ENCODE results near the gene PRPS2.

Gene PRPS2

DNA sequence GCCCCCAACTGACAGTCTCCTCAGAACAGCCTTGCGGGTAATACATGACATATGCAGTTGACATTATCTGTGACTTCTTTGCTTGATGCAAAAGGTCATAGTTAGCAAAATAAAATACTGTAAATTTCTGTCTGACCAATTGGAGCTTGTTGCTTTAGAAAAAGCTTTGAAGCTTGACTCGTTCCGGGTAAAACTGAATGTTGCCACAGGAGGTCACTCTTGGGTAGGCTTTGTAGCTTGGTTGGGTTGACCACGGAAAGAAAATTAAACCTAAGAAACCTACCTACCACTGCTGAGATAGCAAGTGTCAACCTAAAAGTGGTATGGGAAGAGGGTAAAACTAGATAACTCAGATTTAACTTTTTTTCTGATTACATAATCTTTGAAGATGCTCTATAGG is 23.2 kb downstream of the PRPS2 start:
- DNase-seq (ENCODE audit: low read depth in 2 of 2) = no peak

DNA sequence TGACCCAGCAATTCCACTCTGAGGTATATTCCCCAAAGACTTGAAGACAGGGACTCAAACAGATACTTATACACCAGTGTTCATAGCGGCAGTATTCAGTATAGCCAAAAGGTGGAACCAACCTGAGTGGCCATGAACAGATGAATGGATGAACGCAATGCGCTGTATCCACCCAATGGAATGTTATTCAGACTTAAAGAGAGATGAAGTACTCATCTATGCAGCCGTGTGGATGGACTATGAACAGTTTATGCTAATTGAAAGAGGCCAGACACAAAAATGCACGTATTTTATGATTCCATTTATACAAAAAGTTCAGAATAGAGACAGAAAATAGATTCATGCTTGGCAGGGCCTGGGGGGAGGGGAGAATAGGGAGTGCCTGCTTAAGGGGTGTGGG is 26.3 kb downstream of the PRPS2 start:
- DNase-seq (ENCODE audit: low read depth in 2 of 2) = no peak

DNA sequence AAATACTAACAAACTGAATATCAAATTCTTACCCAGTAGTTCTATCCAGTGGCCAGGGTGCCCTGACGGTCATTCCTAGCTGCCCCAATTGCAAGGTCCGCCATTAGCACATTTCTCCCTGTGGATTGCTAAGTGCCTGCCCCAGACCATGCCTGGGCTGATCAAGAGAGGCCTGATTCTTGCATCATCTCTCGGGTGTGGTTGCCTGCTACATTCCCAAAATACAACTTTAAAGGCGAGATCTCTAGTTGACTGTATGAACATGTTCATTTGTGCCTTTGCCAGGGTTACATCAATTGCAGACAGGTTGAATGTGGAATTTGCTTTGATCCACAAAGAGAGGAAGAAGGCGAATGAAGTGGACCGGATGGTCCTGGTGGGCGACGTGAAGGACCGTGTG is 28.0 kb downstream of the PRPS2 start:
- DNase-seq (ENCODE audit: low read depth in 2 of 2) = no peak

DNA sequence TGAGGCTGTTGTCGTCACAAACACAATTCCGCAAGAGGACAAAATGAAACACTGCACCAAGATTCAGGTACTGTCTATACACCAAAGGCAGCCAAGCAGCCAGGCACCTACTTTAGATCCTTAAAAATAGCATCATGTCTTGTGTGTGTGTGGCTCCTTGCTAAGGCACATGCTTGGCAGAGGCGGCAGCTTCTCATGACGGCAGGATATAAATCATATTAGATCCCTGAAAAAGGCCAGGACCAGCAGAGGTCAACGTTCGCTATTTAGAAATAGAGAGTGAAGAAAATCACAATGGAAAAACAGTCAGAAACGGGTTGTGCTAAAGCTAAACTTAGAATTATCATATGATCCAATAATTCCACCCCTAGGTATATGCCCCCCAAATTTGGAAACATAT is 29.5 kb downstream of the PRPS2 start:
- DNase-seq (ENCODE audit: low read depth in 2 of 2) = no peak

DNA sequence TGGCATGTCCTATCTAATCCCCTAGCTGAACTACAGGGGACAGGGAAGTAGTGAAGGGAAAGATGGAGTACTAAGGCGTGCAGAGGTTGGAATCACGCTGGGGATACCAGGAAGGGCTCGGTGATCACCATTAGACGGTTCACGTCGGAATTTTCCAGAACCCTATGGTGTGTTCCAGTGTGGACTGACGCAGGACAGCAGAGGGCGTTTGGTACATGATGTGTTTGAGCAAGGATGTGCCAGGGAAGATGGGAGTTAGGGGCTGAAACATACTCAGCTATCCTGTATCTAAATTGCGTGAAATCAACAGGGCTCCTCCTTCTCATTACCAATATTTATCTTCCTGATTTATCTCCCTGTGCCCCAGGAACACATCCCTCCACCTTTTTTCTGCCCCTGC is 33.7 kb downstream of the PRPS2 start:
- no peak for DNase-seq (ENCODE audit: low read depth in 2 of 2)

DNA sequence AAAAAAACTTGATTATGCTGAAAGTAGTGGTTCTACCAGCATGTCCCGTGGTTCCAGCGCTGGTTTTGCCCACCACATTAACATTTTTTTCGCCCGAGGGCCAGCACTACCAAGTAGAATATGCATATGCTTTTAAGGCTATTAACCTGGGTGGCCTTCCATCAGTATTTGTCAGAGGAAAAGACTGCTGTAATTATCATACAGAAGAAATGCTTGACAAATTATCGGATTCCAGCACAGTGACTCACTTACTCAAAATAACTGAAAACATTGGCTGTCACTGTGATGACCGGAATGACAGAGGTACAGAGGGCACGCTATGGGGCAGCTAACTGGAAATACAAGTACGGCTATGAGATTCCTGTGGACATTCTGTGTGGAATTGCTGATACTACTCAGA is 34.6 kb downstream of the PRPS2 start:
- DNase-seq (ENCODE audit: low read depth in 2 of 2) = no peak

DNA sequence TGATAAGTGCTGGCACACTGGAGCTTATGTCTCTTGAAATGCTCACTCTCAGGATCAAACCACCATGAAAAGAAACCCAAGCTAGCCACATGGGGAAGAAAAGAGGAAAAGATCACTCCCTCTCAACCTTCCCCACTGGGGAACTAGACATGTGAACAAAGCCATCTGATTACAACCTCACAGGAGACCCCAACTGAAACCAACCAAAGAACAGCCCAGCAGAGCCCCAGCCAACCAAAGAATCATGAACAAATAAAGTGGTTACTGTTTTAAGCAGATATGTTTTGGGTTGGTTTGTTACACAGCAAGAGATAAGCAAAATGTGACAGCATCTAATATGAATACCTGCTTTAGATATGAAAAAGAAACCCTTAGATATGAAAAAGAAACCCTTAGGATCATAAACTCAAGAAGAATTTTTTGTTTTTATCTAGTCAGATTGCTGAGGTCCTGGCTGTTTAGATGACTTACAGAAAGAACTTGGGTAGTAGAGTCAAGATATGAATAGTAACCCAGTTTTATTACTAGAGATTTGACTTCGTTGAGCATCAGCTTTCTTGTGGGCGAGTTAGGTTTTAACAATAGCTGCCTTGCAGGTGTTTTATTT is 52.0 kb downstream of the PRPS2 start:
- DNase-seq (ENCODE audit: low read depth in 2 of 2) = no peak

DNA sequence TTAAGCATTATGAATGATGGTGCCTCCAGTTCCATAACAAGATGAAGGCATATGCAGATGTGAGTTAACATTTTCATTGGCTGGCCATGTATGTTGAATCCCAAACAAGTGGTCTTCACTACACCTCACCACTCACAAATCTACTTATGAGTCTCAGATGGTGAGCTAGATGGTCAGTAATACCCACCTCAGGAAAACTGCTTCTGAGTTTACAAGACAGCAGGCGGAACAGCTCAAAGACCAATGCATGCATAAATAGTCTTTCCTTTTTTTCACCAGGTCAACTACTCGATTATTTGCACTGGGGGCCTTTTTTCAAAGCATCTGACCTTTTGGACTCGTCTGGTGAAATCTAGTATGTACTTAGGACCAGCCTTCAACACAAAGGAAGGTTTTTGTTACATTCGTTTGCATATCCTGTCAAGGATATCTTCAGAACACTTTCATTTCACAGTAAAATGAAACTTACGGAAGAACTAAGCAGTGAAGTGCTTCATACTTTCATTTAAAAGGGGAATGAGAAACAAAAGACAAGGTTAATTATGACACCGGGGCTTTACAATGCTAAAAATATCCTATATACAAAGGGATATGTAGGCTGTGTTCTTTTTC is 52.6 kb downstream of the PRPS2 start:
- DNase-seq (ENCODE audit: low read depth in 2 of 2) = no peak

DNA sequence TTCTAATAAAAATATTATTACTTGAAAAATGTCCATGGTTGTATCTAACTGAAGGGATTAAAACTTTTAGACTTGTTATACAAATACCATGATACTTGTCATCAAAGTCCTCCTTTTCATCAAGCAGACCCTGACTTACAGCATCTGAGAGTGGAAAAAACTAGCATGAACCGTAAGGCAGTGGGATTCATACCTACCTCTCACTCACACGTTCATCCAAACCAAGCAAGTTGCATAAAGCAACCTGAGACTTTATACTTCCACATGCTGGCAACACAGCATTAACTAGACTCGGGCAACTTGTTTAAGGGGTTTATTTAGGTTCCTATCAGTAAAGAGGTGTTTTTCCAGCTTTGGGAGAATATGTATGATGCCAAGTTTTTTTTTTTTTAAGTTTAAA is 53.1 kb downstream of the PRPS2 start:
- no peak for DNase-seq (ENCODE audit: low read depth in 2 of 2)

DNA sequence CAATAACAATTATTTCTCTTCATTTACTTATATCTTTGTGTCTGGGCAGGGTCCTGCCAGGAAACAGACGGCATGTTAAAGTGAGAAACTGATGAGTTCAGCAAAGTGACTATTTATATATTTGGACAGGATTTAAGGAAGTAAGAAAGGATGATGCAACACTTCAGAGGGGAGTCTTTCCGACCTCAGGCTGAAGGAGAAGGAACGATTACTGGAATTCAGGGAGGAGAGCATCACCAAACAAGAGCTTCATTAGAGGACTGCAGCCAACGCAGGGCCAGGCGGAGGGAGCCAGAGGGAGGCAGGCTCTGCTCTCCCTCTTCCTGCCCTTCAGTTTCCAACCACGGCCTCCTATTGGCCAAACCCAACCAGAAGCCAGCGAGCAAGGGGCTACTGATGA is 74.1 kb downstream of the PRPS2 start:
- DNase-seq (ENCODE audit: low read depth in 2 of 2) = no peak

DNA sequence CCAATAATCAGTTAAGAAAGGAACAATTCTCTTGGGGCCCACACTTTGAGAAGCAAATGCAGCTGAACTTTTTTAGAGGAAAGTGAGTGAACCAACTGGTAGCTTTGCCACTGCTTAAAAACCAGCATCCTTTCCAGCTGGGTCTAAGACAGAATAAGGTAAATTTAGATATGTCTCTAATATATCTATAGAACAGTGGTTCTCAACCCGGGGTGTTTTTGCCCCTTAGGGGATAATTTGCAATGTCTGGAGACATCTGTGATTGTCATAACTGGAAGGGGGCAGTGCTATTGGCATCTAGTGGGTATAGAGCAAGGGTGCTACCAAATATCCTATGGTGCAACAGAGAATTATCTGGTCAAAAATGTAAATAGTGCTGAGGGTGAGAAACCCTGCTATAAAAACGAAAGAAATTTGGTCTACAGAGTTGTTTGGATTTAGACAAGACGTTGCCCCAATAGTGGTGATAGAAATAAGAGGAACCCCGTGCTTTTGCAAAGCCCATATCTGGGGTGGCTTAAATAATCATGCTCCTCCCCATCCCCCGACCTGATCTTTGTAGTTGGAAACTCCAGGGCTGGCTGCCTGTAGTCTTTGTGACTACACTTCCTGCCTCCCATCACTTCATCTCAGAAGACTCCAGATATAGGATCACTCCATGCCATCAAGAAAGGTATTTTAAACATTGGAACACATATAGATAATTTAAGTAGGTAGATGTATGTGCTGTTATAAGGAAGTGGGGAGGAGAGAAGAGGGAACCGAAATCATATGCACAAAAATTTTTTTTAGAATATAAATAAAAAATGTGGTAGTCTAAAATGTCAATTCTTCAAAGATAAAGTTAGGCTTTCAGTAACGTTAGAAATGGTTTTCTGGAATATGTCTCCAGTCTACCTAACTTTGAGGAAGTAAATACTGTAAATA is 75.5 kb downstream of the PRPS2 start, which contains the start of gene TLR7:
Gene TLR7 (plus strand): TSS at position 622 of the 927 bp plus-strand sequence. CDS start 507 bp downstream, outside the sequence.
- DNase-seq (ENCODE audit: low read depth in 2 of 2) = no peak

DNA sequence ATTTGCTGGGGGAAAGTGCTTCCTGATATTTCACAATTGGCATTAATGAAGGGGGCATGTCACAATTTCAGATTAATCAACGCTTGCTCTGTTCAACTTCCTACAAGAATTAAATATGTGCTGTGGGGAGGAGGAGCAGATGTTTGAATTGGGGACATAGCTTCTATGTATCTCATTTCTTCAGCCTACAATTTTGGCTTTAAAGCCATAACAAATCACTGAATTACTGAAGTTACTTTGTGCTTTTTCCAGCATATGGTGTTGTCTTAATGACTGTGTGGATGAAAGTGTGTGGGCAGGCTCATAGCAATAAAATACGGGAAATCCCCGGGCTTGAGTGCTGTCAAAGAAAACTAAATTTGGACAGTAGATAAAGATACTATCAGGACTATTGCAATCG is 76.5 kb downstream of the PRPS2 start:
- DNase-seq (ENCODE audit: low read depth in 2 of 2) = no peak

DNA sequence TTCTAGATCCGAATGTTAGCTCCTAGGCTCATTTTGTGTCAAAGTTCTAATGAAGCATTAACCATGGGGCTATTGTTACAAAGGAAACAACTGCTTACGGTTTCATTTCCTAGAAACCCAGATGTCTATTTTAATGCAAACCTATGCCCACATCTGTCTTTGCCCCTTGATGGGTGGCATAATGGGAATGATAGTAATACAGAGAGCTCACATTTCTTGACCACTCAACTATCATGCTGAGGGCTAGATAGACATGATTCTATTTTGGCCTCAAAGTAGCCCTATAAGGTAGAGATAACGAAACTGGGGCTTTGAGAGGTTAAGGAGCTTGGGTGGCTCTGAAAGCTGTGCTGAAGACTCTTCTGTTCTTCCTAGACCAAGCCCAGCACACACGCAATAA is 77.5 kb downstream of the PRPS2 start:
- no peak for DNase-seq (ENCODE audit: low read depth in 2 of 2)

DNA sequence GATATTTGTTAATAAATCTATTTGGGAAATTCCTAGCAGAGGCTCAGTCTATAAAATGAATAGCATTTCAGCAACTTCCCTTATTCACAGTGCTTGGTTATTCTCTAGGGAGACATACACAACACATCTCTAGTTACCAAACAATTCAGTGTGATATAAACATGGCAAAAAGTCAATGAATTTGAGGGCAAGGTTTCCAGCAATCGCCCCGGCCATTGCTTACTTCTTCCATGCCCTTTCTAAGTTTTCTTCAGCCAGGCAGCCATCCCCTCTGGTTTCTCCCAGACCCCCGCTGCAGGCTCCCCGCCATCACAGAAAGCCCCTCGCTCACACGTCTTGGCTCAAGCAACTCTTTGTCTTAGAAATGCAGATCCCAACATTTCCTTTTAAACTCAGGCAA is 80.0 kb downstream of the PRPS2 start:
- DNase-seq (ENCODE audit: low read depth in 2 of 2) = no peak

DNA sequence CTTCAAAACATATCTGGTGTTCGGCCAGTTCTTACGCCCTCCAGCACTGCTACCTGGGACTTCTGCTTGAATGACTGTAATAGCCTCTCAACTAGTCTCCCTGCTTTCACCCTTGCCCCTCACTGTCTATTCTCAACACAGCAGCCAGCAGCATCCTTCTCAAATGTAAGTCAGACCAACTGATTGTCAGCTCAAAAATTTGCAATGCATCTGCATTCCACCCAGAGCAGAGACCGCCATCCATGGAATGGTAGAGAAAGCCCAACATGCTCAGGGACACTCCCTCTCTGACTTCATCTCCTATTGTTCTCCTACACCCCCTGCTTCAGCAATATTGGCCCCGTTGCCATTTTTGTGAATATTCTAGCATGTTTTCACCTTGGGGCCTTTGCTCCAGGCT is 81.5 kb downstream of the PRPS2 start:
- DNase-seq (ENCODE audit: low read depth in 2 of 2) = no peak

Data from stimulated activated CD8-positive, alpha-beta memory T cell treated with anti-CD3 and anti-CD28 coated beads, Interleukin-15, amount 100 ng/mL, for 4 hours (primary cell).